H1 (cell line): ENCODE measurements around the gene ADCY5.

Experiments used
- CHD2 ChIP-seq: IDR thresholded peaks from 2 replicates; pipeline ENCODE4 v1.6.1; 2012; ENCODE audit warnings: low read length, improper control_type of control experiment
- EZH2 ChIP-seq: fragments of 200-600 bp; sonication (generic); IDR thresholded peaks from 2 replicates; pipeline ENCODE4 v1.7.1; 2012; ENCODE audit warnings: low read depth, mild to moderate bottlenecking, moderate library complexity, low read length, inconsistent platforms; ENCODE audit not compliant: severe bottlenecking
- MAFK ChIP-seq: IDR thresholded peaks from 2 replicates; pipeline ENCODE4 v1.6.1; 2012; ENCODE audit warnings: low read depth, mild to moderate bottlenecking, improper control_type of control experiment, low read length
- RAD21 ChIP-seq, 2 experiments: IDR thresholded peaks in 1 of 2; conservative IDR thresholded peaks in 1 of 2; 2 replicates each; pipeline ENCODE4 v1.6.1; 2011; ENCODE audit warnings: low read depth in 2 of 2, low read length in 2 of 2, improper control_type of control experiment in 1 of 2, inconsistent platforms in 1 of 2, mild to moderate bottlenecking in 1 of 2, moderate library complexity in 1 of 2
- RFX5 ChIP-seq: IDR thresholded peaks from 2 replicates; pipeline ENCODE4 v1.6.1; 2011; ENCODE audit warnings: low read depth, low read length, improper control_type of control experiment, borderline replicate concordance
- TF ChIP-seq, protein P1 (sequence below), 3 experiments: IDR thresholded peaks; 1 replicate in 2 of 3; 2 replicates in 1 of 3; pipeline versions ENCODE4 v1.5.1 to v1.6.1; 2011; ENCODE audit warnings: low read length in 3 of 3, mild to moderate bottlenecking in 3 of 3, inconsistent platforms in 2 of 3, low read depth in 1 of 3, moderate library complexity in 1 of 3; ENCODE audit not compliant: insufficient read depth in 1 of 3; ENCODE audit errors: control extremely low read depth in 1 of 3

DNA sequence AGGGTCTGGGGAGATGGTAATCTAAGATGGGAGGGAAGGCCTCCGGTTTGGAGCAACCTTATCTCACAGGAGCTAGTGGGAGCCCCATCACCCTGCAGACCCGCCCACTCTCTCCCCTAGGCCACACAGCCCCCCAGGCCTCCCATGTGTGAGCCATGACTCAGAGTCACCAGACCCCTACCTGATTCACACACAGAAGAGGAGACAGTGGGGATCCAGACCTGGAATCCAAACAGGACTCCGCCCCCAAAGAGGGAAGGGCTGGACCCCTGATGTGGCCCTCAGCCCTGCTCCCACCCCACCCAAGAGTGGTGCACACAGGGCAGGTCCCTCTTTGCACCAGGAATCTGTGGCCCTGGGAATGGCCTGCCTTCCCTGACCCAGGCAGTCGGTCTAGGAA lies 97.4 kb downstream of the ADCY5 start:
- TF ChIP-seq CHD2, result no peak
- TF ChIP-seq RFX5, result no peak
- no peak for TF ChIP-seq MAFK
- TF ChIP-seq, protein P1, sequence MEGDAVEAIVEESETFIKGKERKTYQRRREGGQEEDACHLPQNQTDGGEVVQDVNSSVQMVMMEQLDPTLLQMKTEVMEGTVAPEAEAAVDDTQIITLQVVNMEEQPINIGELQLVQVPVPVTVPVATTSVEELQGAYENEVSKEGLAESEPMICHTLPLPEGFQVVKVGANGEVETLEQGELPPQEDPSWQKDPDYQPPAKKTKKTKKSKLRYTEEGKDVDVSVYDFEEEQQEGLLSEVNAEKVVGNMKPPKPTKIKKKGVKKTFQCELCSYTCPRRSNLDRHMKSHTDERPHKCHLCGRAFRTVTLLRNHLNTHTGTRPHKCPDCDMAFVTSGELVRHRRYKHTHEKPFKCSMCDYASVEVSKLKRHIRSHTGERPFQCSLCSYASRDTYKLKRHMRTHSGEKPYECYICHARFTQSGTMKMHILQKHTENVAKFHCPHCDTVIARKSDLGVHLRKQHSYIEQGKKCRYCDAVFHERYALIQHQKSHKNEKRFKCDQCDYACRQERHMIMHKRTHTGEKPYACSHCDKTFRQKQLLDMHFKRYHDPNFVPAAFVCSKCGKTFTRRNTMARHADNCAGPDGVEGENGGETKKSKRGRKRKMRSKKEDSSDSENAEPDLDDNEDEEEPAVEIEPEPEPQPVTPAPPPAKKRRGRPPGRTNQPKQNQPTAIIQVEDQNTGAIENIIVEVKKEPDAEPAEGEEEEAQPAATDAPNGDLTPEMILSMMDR (IDR thresholded peaks at IDR 0.05; ENCODE audit: control extremely low read depth in 1 of 3, insufficient read depth in 1 of 3, low read depth in 1 of 3, low read length in 3 of 3), result no peak
- TF ChIP-seq EZH2, result no peak
- no peak for TF ChIP-seq RAD21 (IDR thresholded peaks at IDR 0.05 in 1 of 2, conservative IDR thresholded peaks at IDR 0.05 in 1 of 2; ENCODE audit: low read depth in 2 of 2, low read length in 2 of 2)
